Measurements from ENCODE around the gene MS4A6E. TPM values are rescaled to one million over a fixed set of nuclear protein-coding genes. Genes with fewer than 3 reads are reported as not detected.

Gene MS4A6E, protein sequence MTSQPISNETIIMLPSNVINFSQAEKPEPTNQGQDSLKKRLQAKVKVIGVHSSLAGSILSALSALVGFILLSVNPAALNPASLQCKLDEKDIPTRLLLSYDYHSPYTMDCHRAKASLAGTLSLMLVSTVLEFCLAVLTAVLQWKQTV
- polyA plus RNA-seq (2013, experiment 1 of 2), result not detected
- not detected for polyA plus RNA-seq (2013, experiment 2 of 2)

DNA sequence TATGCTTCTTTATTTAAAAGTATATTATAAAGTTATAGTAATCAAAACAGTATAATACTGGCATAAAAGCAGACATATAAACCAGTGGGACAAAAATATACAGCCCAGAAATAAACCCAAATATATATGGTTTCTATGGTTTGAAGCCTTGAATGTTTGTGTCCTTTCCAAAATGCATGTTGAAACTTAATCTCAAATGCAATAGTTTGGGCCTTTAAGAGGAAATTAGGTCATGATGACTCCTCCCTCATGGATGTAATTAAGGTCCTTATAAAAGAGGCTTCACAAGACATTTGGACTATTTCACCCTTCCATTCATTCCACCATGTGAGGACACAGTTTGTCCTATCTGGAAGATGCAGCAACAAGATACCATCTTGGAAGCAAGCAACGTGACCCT lies at the start of gene MS4A6E:
MS4A6E (plus strand) TSS at position 301 of the 400 bp plus-strand sequence. CDS start 7,641 bp downstream, outside the sequence.
- Histone ChIP-seq H2BK15ac (ENCODE audit: low read depth, poor library complexity, severe bottlenecking) (no peak within 1 kb of the TSS), H3K4me3 (ENCODE audit: insufficient read depth in 1 of 2, low read depth in 1 of 2, low read length in 2 of 2) (no peak within 1 kb of the TSS), H2BK12ac (ENCODE audit: low read length in 2 of 2) (no peak within 1 kb of the TSS)

DNA sequence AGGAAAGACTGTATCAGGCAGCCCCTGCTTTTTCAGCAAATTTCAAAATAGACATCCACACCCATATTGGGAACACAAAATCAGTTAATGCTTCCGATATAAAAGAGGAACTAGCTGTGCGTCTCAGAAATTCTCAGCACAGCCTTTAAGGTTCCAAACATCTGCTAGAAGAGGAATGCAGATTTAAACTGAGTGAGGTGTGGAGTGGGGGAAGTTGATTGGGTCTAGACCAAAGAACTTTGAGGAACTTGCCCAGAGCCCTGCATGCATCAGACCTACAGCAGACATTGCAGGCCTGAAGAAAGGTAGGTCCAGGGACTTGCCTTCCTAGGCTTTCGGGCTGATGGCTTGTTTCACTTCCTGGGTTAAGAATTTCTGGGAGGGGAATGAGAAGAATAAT lies 46.6 kb upstream of the MS4A6E start, which contains the start of gene MS4A4A:
MS4A4A (plus strand) TSS at position 255 of the 400 bp plus-strand sequence; CDS start at position 265, 10 bp downstream.
- 98% methylated on average over 3 of the region's 3 CpGs for WGBS
- H2AFZ ChIP-seq (ENCODE audit: low read depth, low read length), result no peak within 1 kb of the TSS
- H4K8ac ChIP-seq (ENCODE audit: low read length), result no peak within 1 kb of the TSS
- H3K4ac ChIP-seq (ENCODE audit: low read depth in 1 of 2, low read length in 2 of 2), result no peak within 1 kb of the TSS
- no peak within 1 kb of the TSS for H3K14ac ChIP-seq (ENCODE audit: low read length in 2 of 2)
- H3K23ac ChIP-seq (ENCODE audit: low read length in 2 of 2), result no peak within 1 kb of the TSS
- no peaks in the 10 kb centered on the region for H3K4me1 ChIP-seq (ENCODE audit: control insufficient read depth, insufficient read depth, low read depth, low read length)
- no peaks in the 10 kb centered on the region for H3K9me3 ChIP-seq (ENCODE audit: control insufficient read depth, low read length)
- H2BK5ac ChIP-seq (ENCODE audit: low read depth, low read length, poor library complexity, severe bottlenecking), result no peak within 1 kb of the TSS
- no peak within 1 kb of the TSS for H4K91ac ChIP-seq (ENCODE audit: low read length)
- no peaks in the 10 kb centered on the region for H3K79me1 ChIP-seq (replicated peaks; ENCODE audit: low read length, poor library complexity, severe bottlenecking)
- H3K36me3 ChIP-seq (ENCODE audit: control insufficient read depth in 1 of 2, insufficient read depth in 2 of 2, low read depth in 1 of 2, low read length in 2 of 2), result no peaks in the 10 kb centered on the region
- H3K4me3 ChIP-seq (ENCODE audit: insufficient read depth in 1 of 2, low read depth in 1 of 2, low read length in 2 of 2), result no peak within 1 kb of the TSS
- H3K9ac ChIP-seq (ENCODE audit: low read length), result no peak within 1 kb of the TSS
- no peak within 1 kb of the TSS for H3K4me2 ChIP-seq (ENCODE audit: low read length, poor library complexity, severe bottlenecking)
- no peaks in the 10 kb centered on the region for H3K27me3 ChIP-seq (ENCODE audit: control insufficient read depth in 1 of 2, insufficient read depth in 1 of 2, low read length in 2 of 2)
- H2BK15ac ChIP-seq (ENCODE audit: low read depth, poor library complexity, severe bottlenecking), result no peak within 1 kb of the TSS
- no peak within 1 kb of the TSS for H2BK120ac ChIP-seq (ENCODE audit: low read depth, low read length)
- no peak within 1 kb of the TSS for H3K18ac ChIP-seq (ENCODE audit: low read depth in 1 of 2, low read length in 2 of 2)
- no peak within 1 kb of the TSS for H2BK12ac ChIP-seq (ENCODE audit: low read length in 2 of 2)
- no peak for DNase-seq
- H3K27ac ChIP-seq (ENCODE audit: low read length, poor library complexity, severe bottlenecking), result no peak within 1 kb of the TSS
- H2AK5ac ChIP-seq (ENCODE audit: low read length, severe bottlenecking), result no peak within 1 kb of the TSS

More for the DNA sequence above, at the start of gene MS4A6E:
- no peak within 1 kb of the TSS for H4K8ac ChIP-seq (ENCODE audit: low read length)
- no peak within 1 kb of the TSS for H3K9ac ChIP-seq (ENCODE audit: low read length)
- WGBS, result 40% methylated on average over 1 of the region's 1 CpG
- H3K79me1 ChIP-seq (replicated peaks; ENCODE audit: low read length, poor library complexity, severe bottlenecking), result no peaks in the 10 kb centered on the region
- H3K4ac ChIP-seq (ENCODE audit: low read depth in 1 of 2, low read length in 2 of 2), result no peak within 1 kb of the TSS
- H2BK120ac ChIP-seq (ENCODE audit: low read depth, low read length), result no peak within 1 kb of the TSS
- no peak within 1 kb of the TSS for H3K23ac ChIP-seq (ENCODE audit: low read length in 2 of 2)
- H3K27me3 ChIP-seq (ENCODE audit: control insufficient read depth in 1 of 2, insufficient read depth in 1 of 2, low read length in 2 of 2), result no peaks in the 10 kb centered on the region
- no peaks in the 10 kb centered on the region for H3K36me3 ChIP-seq (ENCODE audit: control insufficient read depth in 1 of 2, insufficient read depth in 2 of 2, low read depth in 1 of 2, low read length in 2 of 2)
- H3K14ac ChIP-seq (ENCODE audit: low read length in 2 of 2), result no peak within 1 kb of the TSS
- H2AFZ ChIP-seq (ENCODE audit: low read depth, low read length), result no peak within 1 kb of the TSS
- H2AK5ac ChIP-seq (ENCODE audit: low read length, severe bottlenecking), result no peak within 1 kb of the TSS
- H2BK5ac ChIP-seq (ENCODE audit: low read depth, low read length, poor library complexity, severe bottlenecking), result no peak within 1 kb of the TSS
- no peak within 1 kb of the TSS for H4K91ac ChIP-seq (ENCODE audit: low read length)
- no peak within 1 kb of the TSS for H3K4me2 ChIP-seq (ENCODE audit: low read length, poor library complexity, severe bottlenecking)
- H3K27ac ChIP-seq (ENCODE audit: low read length, poor library complexity, severe bottlenecking), result no peak within 1 kb of the TSS
- no peak for DNase-seq
- H3K4me1 ChIP-seq (ENCODE audit: control insufficient read depth, insufficient read depth, low read depth, low read length), result no peaks in the 10 kb centered on the region
- no peak within 1 kb of the TSS for H3K18ac ChIP-seq (ENCODE audit: low read depth in 1 of 2, low read length in 2 of 2)
- peaks cover 14% of the 10 kb centered on the region for H3K9me3 ChIP-seq (ENCODE audit: control insufficient read depth, low read length)

GRCh38 chr11:60281485-60281884 lies 45.6 kb upstream of the MS4A6E start:
- Histone ChIP-seq H4K8ac (ENCODE audit: low read length) (no peak overlapping the region), H2BK5ac (ENCODE audit: low read depth, low read length, poor library complexity, severe bottlenecking) (no peak overlapping the region), H2AFZ (ENCODE audit: low read depth, low read length) (no peak overlapping the region), H2BK12ac (ENCODE audit: low read length in 2 of 2) (no peak overlapping the region), H3K36me3 (ENCODE audit: control insufficient read depth in 1 of 2, insufficient read depth in 2 of 2, low read depth in 1 of 2, low read length in 2 of 2) (no peaks in the 10 kb centered on the region), H3K9me3 (ENCODE audit: control insufficient read depth, low read length) (no peaks in the 10 kb centered on the region), H2AK5ac (ENCODE audit: low read length, severe bottlenecking) (no peak overlapping the region), H3K4me1 (ENCODE audit: control insufficient read depth, insufficient read depth, low read depth, low read length) (no peaks in the 10 kb centered on the region), H3K23ac (ENCODE audit: low read length in 2 of 2) (no peak overlapping the region), H3K4me2 (ENCODE audit: low read length, poor library complexity, severe bottlenecking) (no peak overlapping the region), H2BK120ac (ENCODE audit: low read depth, low read length) (no peak overlapping the region), H3K27ac (ENCODE audit: low read length, poor library complexity, severe bottlenecking) (no peak overlapping the region), H3K27me3 (ENCODE audit: control insufficient read depth in 1 of 2, insufficient read depth in 1 of 2, low read length in 2 of 2) (no peaks in the 10 kb centered on the region), H3K18ac (ENCODE audit: low read depth in 1 of 2, low read length in 2 of 2) (no peak overlapping the region), H3K14ac (ENCODE audit: low read length in 2 of 2) (no peak overlapping the region), H3K9ac (ENCODE audit: low read length) (no peak overlapping the region), H3K79me1 (replicated peaks; ENCODE audit: low read length, poor library complexity, severe bottlenecking) (no peaks in the 10 kb centered on the region), H4K91ac (ENCODE audit: low read length) (no peak overlapping the region), H2BK15ac (ENCODE audit: low read depth, poor library complexity, severe bottlenecking) (no peak overlapping the region), H3K4ac (ENCODE audit: low read depth in 1 of 2, low read length in 2 of 2) (no peak overlapping the region), H3K4me3 (ENCODE audit: insufficient read depth in 1 of 2, low read depth in 1 of 2, low read length in 2 of 2) (no peak overlapping the region)
- 91% methylated on average over 2 of the region's 2 CpGs for WGBS
- no peak for DNase-seq

DNA sequence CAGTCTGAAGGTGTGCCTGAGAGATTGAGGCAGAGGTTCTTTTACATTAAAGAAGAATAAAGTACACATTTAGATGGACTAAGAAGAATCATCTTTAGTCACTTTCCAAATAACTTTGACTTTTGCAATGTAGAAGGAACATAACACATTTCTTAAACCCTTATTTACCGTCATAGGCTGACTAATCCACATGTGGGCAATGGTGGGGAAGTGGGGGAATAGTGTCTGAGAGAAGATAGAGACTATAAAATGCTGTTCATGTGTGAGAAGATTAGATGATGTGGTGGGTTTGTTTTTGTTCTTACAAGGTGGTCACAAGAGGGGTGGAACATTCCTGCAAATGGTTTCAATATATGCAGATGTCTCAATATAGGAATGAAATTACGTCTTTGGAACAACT lies 44.8 kb upstream of the MS4A6E start:
- no peak for DNase-seq
- Histone ChIP-seq H3K4ac (ENCODE audit: low read depth in 1 of 2, low read length in 2 of 2) (no peak overlapping the region), H3K9ac (ENCODE audit: low read length) (no peak overlapping the region), H3K4me3 (ENCODE audit: insufficient read depth in 1 of 2, low read depth in 1 of 2, low read length in 2 of 2) (no peak overlapping the region), H3K79me1 (replicated peaks; ENCODE audit: low read length, poor library complexity, severe bottlenecking) (no peaks in the 10 kb centered on the region), H4K91ac (ENCODE audit: low read length) (no peak overlapping the region), H2AFZ (ENCODE audit: low read depth, low read length) (no peak overlapping the region), H3K27me3 (ENCODE audit: control insufficient read depth in 1 of 2, insufficient read depth in 1 of 2, low read length in 2 of 2) (no peaks in the 10 kb centered on the region), H3K36me3 (ENCODE audit: control insufficient read depth in 1 of 2, insufficient read depth in 2 of 2, low read depth in 1 of 2, low read length in 2 of 2) (no peaks in the 10 kb centered on the region), H2BK15ac (ENCODE audit: low read depth, poor library complexity, severe bottlenecking) (no peak overlapping the region), H3K27ac (ENCODE audit: low read length, poor library complexity, severe bottlenecking) (no peak overlapping the region), H4K8ac (ENCODE audit: low read length) (no peak overlapping the region), H2BK5ac (ENCODE audit: low read depth, low read length, poor library complexity, severe bottlenecking) (no peak overlapping the region), H2BK120ac (ENCODE audit: low read depth, low read length) (no peak overlapping the region), H3K9me3 (ENCODE audit: control insufficient read depth, low read length) (no peaks in the 10 kb centered on the region), H3K14ac (ENCODE audit: low read length in 2 of 2) (no peak overlapping the region), H2AK5ac (ENCODE audit: low read length, severe bottlenecking) (no peak overlapping the region), H2BK12ac (ENCODE audit: low read length in 2 of 2) (no peak overlapping the region), H3K23ac (ENCODE audit: low read length in 2 of 2) (no peak overlapping the region), H3K4me1 (ENCODE audit: control insufficient read depth, insufficient read depth, low read depth, low read length) (no peaks in the 10 kb centered on the region), H3K18ac (ENCODE audit: low read depth in 1 of 2, low read length in 2 of 2) (no peak overlapping the region), H3K4me2 (ENCODE audit: low read length, poor library complexity, severe bottlenecking) (no peak overlapping the region)
- WGBS, result 86% methylated on average over 2 of the region's 2 CpGs
